K562 (cell line): ENCODE data around the gene EEF1A2. TPM values are rescaled to one million over a fixed set of nuclear protein-coding genes. Genes with fewer than 3 reads are reported as not detected.
A peak's percentile ranks its signal among the peaks of the same experiment; 100 is the strongest.

Experiments
- ATAC-seq: fragments of 200-7000 bp; cut with Tn5 transposase; 3 replicates; pipeline ENCODE4 v1.9.1; 2020; ENCODE audit warnings: moderate library complexity
- BruUV-seq: library from RNA; stranded (reverse); fragments of 400-500 nt; replicated peaks from 2 replicates; lab custom pipeline; 2021; lab: Mats Ljungman, UMichigan
- CTCF ChIA-PET: fragments of 300-600 bp; formaldehyde crosslinking; extraction: SDS; loops from one replicate; lab custom pipeline; 2021; ENCODE audit warnings: low intra/inter-chr PET ratio; lab: Yijun Ruan, JAX
- POLR2A ChIA-PET: fragments of 300-600, 350-650 bp; sonication (Branson Sonifier 250); formaldehyde crosslinking; extraction: SDS; loops from one replicate; lab custom pipeline; 2021; ENCODE audit warnings: antibody characterized with exemption, inconsistent platforms; lab: Yijun Ruan, JAX
- DNase-seq, 4 experiments: peaks; one replicate each; pipeline versions ENCODE4 v3.0.0 to v3.0.0-alpha.2; 2011 to 2018; ENCODE audit warnings: low spot score in 3 of 4, mixed read lengths in 3 of 4; ENCODE audit errors: extremely low read depth in 1 of 4
- FAIRE-seq: peaks from 2 replicates; lab custom pipeline; 2011; peaks lifted over from hg19 to GRCh38; lab: Jason Lieb, UNC
- H2AFZ ChIP-seq: 2 replicates; pipeline ENCODE4 v1.6.0; 2011; ENCODE audit warnings: low read depth, low read length, control low read depth, inconsistent platforms
- H3K27ac ChIP-seq: fragments of 200-600 bp; 3 replicates; pipeline ENCODE4 v1.8.0; 2011; ENCODE audit warnings: low read depth, mild to moderate bottlenecking, control low read depth, inconsistent platforms, low read length, moderate library complexity, mixed read lengths; ENCODE audit errors: extremely low read depth
- H3K27me3 ChIP-seq, 2 experiments: fragments of 300-600 bp in 1 of 2; 2 replicates in 1 of 2; 3 replicates in 1 of 2; pipeline versions ENCODE4 v1.6.0 to v1.8.0; 2011; ENCODE audit warnings: inconsistent platforms in 2 of 2, low read length in 2 of 2, mild to moderate bottlenecking in 1 of 2, mixed read lengths in 1 of 2, moderate library complexity in 1 of 2; ENCODE audit not compliant: control insufficient read depth in 2 of 2, insufficient read depth in 2 of 2
- H3K36me3 ChIP-seq: fragments of 300-600 bp; 3 replicates; pipeline ENCODE4 v1.8.0; 2011; ENCODE audit warnings: mild to moderate bottlenecking, low read length, inconsistent platforms; ENCODE audit not compliant: control insufficient read depth, insufficient read depth
- H3K4me1 ChIP-seq, 2 experiments: fragments of 200-600 bp in 1 of 2; replicated peaks in 1 of 2; 2 replicates in 1 of 2; 3 replicates in 1 of 2; pipeline versions ENCODE4 v1.5.1 to v1.8.0; 2011; ENCODE audit warnings: inconsistent platforms in 2 of 2, low read length in 2 of 2, mild to moderate bottlenecking in 1 of 2, mixed read lengths in 1 of 2, moderate library complexity in 1 of 2; ENCODE audit not compliant: control insufficient read depth in 2 of 2, insufficient read depth in 2 of 2
- H3K4me2 ChIP-seq: 2 replicates; pipeline ENCODE4 v1.6.1; 2011; ENCODE audit warnings: low read length, control low read depth, inconsistent platforms, mixed read lengths; ENCODE audit not compliant: insufficient read depth
- H3K4me3 ChIP-seq: fragments of 200-600 bp; sonication (generic), shearing (Covaris generic); 2 replicates; pipeline ENCODE4 v1.5.1; 2016; ENCODE audit warnings: control low read depth, inconsistent platforms
- H3K79me2 ChIP-seq: fragments of 200-600 bp; 3 replicates; pipeline ENCODE4 v1.8.0; 2011; ENCODE audit warnings: low read length, inconsistent platforms; ENCODE audit not compliant: control insufficient read depth, insufficient read depth
- H3K9ac ChIP-seq, 2 experiments: 2 replicates each; pipeline versions ENCODE4 v1.6.0 to v1.6.1; 2011; ENCODE audit warnings: low read depth in 2 of 2, low read length in 2 of 2, control low read depth in 1 of 2, inconsistent platforms in 1 of 2, mild to moderate bottlenecking in 1 of 2, mixed read lengths in 1 of 2; ENCODE audit not compliant: insufficient read depth in 1 of 2
- H3K9me1 ChIP-seq: one replicate; pipeline ENCODE4 v1.6.0; 2011; ENCODE audit warnings: inconsistent platforms, mild to moderate bottlenecking, low read length, moderate library complexity; ENCODE audit not compliant: control insufficient read depth, insufficient read depth
- H3K9me3 ChIP-seq: replicated peaks from 2 replicates; pipeline ENCODE4 v1.5.1; 2011; ENCODE audit warnings: low read depth, low read length, inconsistent platforms; ENCODE audit not compliant: control insufficient read depth, insufficient read depth
- H4K20me1 ChIP-seq: replicated peaks from 2 replicates; pipeline ENCODE4 v1.6.1; 2011; ENCODE audit warnings: low read length, inconsistent platforms, mixed read lengths; ENCODE audit not compliant: control insufficient read depth, insufficient read depth
- POLR2G ChIP-seq: fragments of 200-400 bp; formaldehyde crosslinking; IDR thresholded peaks from 2 replicates; pipeline ENCODE4 v1.6.1; 2017; ENCODE audit warnings: low read depth, mild to moderate bottlenecking, antibody characterized with exemption, low read length, moderate library complexity
- PTBP1 ChIP-seq: fragments of 200-400 bp; formaldehyde crosslinking; IDR thresholded peaks from 2 replicates; pipeline ENCODE4 v1.6.1; 2017; ENCODE audit warnings: low read depth, low read length
- WGBS: fragments of 100-300 bp; shearing (Covaris generic); methylation state at CpG from one replicate; pipeline ENCODE4 v1.1.6; 2016; ENCODE audit warnings: low coverage, mixed read lengths; ENCODE audit not compliant: insufficient coverage; ENCODE audit errors: missing lambda C conversion rate; 5-methylcytosine and 5-hydroxymethylcytosine counted together
- in situ Hi-C: fragments of 300-500 bp; cut with MboI; formaldehyde crosslinking; loops from 4 replicates; pipeline ENCODE4 v1.15.0; 2018; ENCODE audit warnings: inconsistent platforms, mixed read lengths
- intact Hi-C: fragments of 100-400 bp; cut with micrococcal nuclease; formaldehyde crosslinking; loops from 2 replicates; pipeline ENCODE4 v1.14.2; 2022
- polyA plus RNA-seq, 8 experiments: library from polyadenylated mRNA; depleted of rRNA in 4 of 8; stranded (reverse) in 5 of 8; unstranded in 3 of 8; fragments of >200 nt; fragmentation: Nextera tagmentation in 2 of 8; fragmentation: Illumina TruSeq in 1 of 8; extraction: Ambion mirVana in 2 of 8; extraction: Trizol in 1 of 8; gene quantifications; 2 replicates each; pipeline versions ENCODE4 v1.2.1 to v1.2.3, GENCODE V29; 2011 to 2014; ENCODE audit warnings: inconsistent platforms in 1 of 8, missing spikeins in 1 of 8
- total RNA-seq, 7 experiments: library from RNA; depleted of rRNA in 6 of 7; stranded (reverse); fragments of >200 nt in 6 of 7; fragmentation: Illumina TruSeq in 2 of 7; extraction: Trizol in 2 of 7; gene quantifications; 2 replicates each; pipeline versions ENCODE4 v1.2.1 to v1.2.3, GENCODE V29; 2011 to 2021; ENCODE audit warnings: low replicate concordance in 1 of 7
- TF ChIP-seq, protein P1 (sequence below): sonication (generic); formaldehyde crosslinking; IDR thresholded peaks from 2 replicates; pipeline ENCODE4 v1.8.1; 2023; ENCODE audit warnings: mild to moderate bottlenecking, missing genetic modification reagents

Gene EEF1A2
- total and polyA plus RNA-seq, 9 of the 15 experiments (the other 6 are each of a cell fraction or from before 2014, with no cell fraction given), result 0.04 to 29.6 (median 11.5) TPM

- H3K4me2 ChIP-seq, result no peak overlapping the region
- CTCF ChIA-PET, result no interaction called here
- DNase-seq (peak in 1 of 4 experiments; percentile 26), ATAC-seq (no peak), FAIRE-seq (no peak)
- H3K36me3 ChIP-seq, result no peaks in the 10 kb centered on the region
- H3K4me3 ChIP-seq, result no peak overlapping the region
- H3K27me3 ChIP-seq, result peaks cover 0 to 4% of the 10 kb centered on the region in 2 experiments; a peak in 3 of 5 replicates
- in situ Hi-C loops, result no loop called here
- no peaks in the 10 kb centered on the region for H3K9me3 ChIP-seq
- no peaks in the 10 kb centered on the region for H3K9me1 ChIP-seq
- 42% methylated on average over 28 of the region's 83 CpGs for WGBS
- TF ChIP-seq, protein P1, sequence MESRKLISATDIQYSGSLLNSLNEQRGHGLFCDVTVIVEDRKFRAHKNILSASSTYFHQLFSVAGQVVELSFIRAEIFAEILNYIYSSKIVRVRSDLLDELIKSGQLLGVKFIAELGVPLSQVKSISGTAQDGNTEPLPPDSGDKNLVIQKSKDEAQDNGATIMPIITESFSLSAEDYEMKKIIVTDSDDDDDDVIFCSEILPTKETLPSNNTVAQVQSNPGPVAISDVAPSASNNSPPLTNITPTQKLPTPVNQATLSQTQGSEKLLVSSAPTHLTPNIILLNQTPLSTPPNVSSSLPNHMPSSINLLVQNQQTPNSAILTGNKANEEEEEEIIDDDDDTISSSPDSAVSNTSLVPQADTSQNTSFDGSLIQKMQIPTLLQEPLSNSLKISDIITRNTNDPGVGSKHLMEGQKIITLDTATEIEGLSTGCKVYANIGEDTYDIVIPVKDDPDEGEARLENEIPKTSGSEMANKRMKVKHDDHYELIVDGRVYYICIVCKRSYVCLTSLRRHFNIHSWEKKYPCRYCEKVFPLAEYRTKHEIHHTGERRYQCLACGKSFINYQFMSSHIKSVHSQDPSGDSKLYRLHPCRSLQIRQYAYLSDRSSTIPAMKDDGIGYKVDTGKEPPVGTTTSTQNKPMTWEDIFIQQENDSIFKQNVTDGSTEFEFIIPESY, result peak; percentile 78
- TF ChIP-seq PTBP1 (no peak), POLR2G (peak; percentile 49)
- no peak overlapping the region for H3K27ac ChIP-seq
- peaks cover 8% of the 10 kb centered on the region; the same call in 1 of the 2 replicates for H4K20me1 ChIP-seq
- no TSS peak for BruUV-seq
- POLR2A ChIA-PET, result interaction anchor here (0.6 kb wide), 1 partner anchor 178 kb away, joined by 3 read pairs; no protein-coding TSS in a partner anchor
- peaks cover 0 to 19% of the 10 kb centered on the region in 2 experiments; a peak in 2 of 5 replicates for H3K4me1 ChIP-seq
- H2AFZ ChIP-seq, result no peak overlapping the region
- no peak overlapping the region; a peak in 1 of 4 replicates for H3K9ac ChIP-seq
- intact Hi-C loops, result no loop called here
- no peaks in the 10 kb centered on the region for H3K79me2 ChIP-seq
These were observed 10.3 kb downstream of the EEF1A2 start for GRCh38 chr20:63488315-63489251.
